Vagina (tissue), 2 donors: ENCODE data around the gene RMDN2. TPM values are rescaled to one million over a fixed set of nuclear protein-coding genes. Genes with fewer than 3 reads are reported as not detected.
"Not testable (repeated sequence)": the region's sequence is repeated elsewhere in the genome, so short reads cannot be mapped to it uniquely, and the experiment has no call there.

ENCODE experiments used
- DNase-seq, 2 donors: peaks; one replicate each; pipeline ENCODE4 v3.0.0-alpha.2; 2017; ENCODE audit errors: extremely low spot score in 2 of 2
- H3K27ac ChIP-seq: fragments of 200-600 bp; sonication (generic); one replicate; pipeline ENCODE4 v1.5.1; 2019
- H3K27me3 ChIP-seq: fragments of 200-600 bp; sonication (generic); one replicate; pipeline ENCODE4 v1.5.1; 2019
- H3K36me3 ChIP-seq, 2 donors: fragments of 200-600 bp; sonication (generic); one replicate each; pipeline ENCODE4 v1.5.1; 2017 to 2019
- H3K4me1 ChIP-seq: fragments of 200-600 bp; sonication (generic); one replicate; pipeline ENCODE4 v1.5.1; 2019
- H3K4me3 ChIP-seq, 2 donors: fragments of 200-600 bp; sonication (generic); 1 replicate in 1 of 2; 2 replicates in 1 of 2; pipeline ENCODE4 v1.5.1; 2016 to 2019
- H3K9me3 ChIP-seq: fragments of 200-600 bp; sonication (generic); one replicate; pipeline ENCODE4 v1.5.1; 2019
- POLR2A ChIP-seq, 2 donors: fragments of 450-650 bp; IDR thresholded peaks; one replicate each; pipeline ENCODE4 v1.6.1; 2017; ENCODE audit warnings: antibody characterized with exemption in 2 of 2, mild to moderate bottlenecking in 2 of 2, moderate library complexity in 2 of 2
- POLR2AphosphoS5 ChIP-seq, 2 donors: sonication (generic); formaldehyde crosslinking; IDR thresholded peaks; one replicate each; pipeline ENCODE4 v1.9.0; 2017; ENCODE audit warnings: antibody characterized with exemption in 2 of 2, mild to moderate bottlenecking in 2 of 2, low read depth in 1 of 2; ENCODE audit not compliant: insufficient read depth in 1 of 2
- intact Hi-C: fragments of 100-400 bp; cut with DNase I; formaldehyde crosslinking; loops from one replicate; pipeline ENCODE4 v1.15.1; 2023
- total RNA-seq: library from RNA; depleted of rRNA; stranded (reverse); fragments of >200 nt; gene quantifications from one replicate; pipeline ENCODE4 v1.2.3, GENCODE V29; 2016
- TF ChIP-seq, protein P1 (sequence below), 3 experiments: fragments of 450-650 bp in 2 of 3; fragments of 200-600 bp in 1 of 3; sonication (generic) in 1 of 3; IDR thresholded peaks; one replicate each; pipeline ENCODE4 v1.5.1; 2017 to 2019; ENCODE audit warnings: antibody characterized with exemption in 3 of 3, mild to moderate bottlenecking in 2 of 3, moderate library complexity in 2 of 3

The RMDN2 gene
- total RNA-seq, 1 donor from 2014 or later = 5.9 TPM

DNA sequence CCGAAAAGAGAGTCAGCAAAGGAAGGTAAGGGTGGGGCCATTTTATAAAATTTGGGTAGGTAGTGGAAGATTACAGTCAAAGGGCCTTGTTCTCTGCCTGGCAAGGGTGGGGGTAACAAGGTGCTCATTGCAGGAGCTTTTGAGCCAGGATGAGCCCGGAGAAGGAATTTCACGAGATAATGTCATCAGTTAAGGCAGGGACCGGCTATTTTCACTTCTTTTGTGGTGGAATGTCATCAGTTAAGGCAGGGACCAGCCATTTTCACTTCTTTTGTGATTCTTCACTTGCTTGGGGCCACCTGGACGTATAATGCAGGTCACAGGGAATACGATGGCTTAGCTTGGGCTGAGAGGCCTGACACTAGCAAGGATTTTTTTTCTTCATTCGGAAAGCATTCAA is 92.7 kb downstream of the RMDN2 start:
- no peaks in the 10 kb centered on the region for H3K36me3 ChIP-seq
- no peak overlapping the region for H3K4me3 ChIP-seq
- H3K27ac ChIP-seq = no peak overlapping the region
- H3K4me1 ChIP-seq = peaks cover 5% of the 10 kb centered on the region
- DNase-seq = no peak
- TF ChIP-seq, protein P1, sequence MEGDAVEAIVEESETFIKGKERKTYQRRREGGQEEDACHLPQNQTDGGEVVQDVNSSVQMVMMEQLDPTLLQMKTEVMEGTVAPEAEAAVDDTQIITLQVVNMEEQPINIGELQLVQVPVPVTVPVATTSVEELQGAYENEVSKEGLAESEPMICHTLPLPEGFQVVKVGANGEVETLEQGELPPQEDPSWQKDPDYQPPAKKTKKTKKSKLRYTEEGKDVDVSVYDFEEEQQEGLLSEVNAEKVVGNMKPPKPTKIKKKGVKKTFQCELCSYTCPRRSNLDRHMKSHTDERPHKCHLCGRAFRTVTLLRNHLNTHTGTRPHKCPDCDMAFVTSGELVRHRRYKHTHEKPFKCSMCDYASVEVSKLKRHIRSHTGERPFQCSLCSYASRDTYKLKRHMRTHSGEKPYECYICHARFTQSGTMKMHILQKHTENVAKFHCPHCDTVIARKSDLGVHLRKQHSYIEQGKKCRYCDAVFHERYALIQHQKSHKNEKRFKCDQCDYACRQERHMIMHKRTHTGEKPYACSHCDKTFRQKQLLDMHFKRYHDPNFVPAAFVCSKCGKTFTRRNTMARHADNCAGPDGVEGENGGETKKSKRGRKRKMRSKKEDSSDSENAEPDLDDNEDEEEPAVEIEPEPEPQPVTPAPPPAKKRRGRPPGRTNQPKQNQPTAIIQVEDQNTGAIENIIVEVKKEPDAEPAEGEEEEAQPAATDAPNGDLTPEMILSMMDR (IDR thresholded peaks at IDR 0.05) = no peak
- TF ChIP-seq POLR2AphosphoS5 (IDR thresholded peaks at IDR 0.05; ENCODE audit: insufficient read depth in 1 of 2, low read depth in 1 of 2) (no peak), POLR2A (IDR thresholded peaks at IDR 0.05) (no peak)
- intact Hi-C loops = loop anchor here (2.0 kb wide), 1 partner anchor 35 kb away; no protein-coding TSS in a partner anchor
- H3K9me3 ChIP-seq = no peaks in the 10 kb centered on the region
- no peaks in the 10 kb centered on the region for H3K27me3 ChIP-seq

DNA sequence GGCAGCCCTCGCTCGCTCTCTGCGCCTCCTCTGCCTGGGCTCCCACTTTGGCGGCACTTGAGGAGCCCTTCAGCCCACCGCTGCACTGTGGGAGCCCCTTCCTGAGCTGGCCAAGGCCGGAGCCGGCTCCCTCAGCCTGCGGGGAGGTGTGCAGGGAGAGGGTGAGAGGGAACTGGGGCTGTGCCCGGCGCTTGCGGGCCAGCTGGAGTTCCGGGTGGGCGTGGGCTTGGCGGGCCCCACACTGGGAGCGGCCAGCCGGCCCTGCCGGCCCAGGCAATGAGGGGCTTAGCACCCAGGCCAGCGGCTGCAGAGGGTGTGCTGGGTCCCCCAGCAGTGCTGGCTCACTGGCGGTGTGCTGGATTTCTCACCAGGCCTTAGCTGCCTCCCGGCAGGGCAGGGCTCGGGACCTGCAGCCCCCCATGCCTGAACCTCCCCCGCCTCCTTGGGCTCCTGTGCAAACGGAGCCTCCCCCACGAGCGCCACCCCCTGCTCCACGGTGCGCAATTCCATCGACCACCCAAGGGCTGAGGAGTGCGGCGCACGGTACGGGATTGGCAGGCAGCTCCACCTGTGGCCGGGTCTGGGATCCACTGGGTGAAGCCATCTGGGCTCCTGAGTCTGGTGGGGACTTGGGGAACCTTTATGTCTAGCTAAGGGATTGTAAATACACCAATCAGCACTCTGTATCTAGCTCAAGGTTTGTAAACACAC is 95.4 kb downstream of the RMDN2 start:
- H3K27ac ChIP-seq, H3K4me3 ChIP-seq, DNase-seq, H3K9me3 ChIP-seq, H3K27me3 ChIP-seq, intact Hi-C loops, H3K36me3 ChIP-seq, H3K4me1 ChIP-seq: not testable (repeated sequence)

- intact Hi-C loops = no loop called here
- no peaks in the 10 kb centered on the region for H3K4me1 ChIP-seq
- H3K9me3 ChIP-seq = no peaks in the 10 kb centered on the region
- H3K36me3 ChIP-seq = no peaks in the 10 kb centered on the region
- TF ChIP-seq POLR2AphosphoS5 (IDR thresholded peaks at IDR 0.05; ENCODE audit: insufficient read depth in 1 of 2, low read depth in 1 of 2) (no peak), POLR2A (IDR thresholded peaks at IDR 0.05) (no peak)
- TF ChIP-seq, protein P1 (IDR thresholded peaks at IDR 0.05) = no peak
- H3K27ac ChIP-seq = no peak overlapping the region
- no peak overlapping the region for H3K4me3 ChIP-seq
- H3K27me3 ChIP-seq = no peaks in the 10 kb centered on the region
- no peak for DNase-seq
Observed at GRCh38 chr2:38021589-38021988, 96.5 kb downstream of the RMDN2 start.

- Histone ChIP-seq H3K27ac (no peak overlapping the region), H3K9me3 (no peaks in the 10 kb centered on the region), H3K36me3 (no peaks in the 10 kb centered on the region), H3K27me3 (no peaks in the 10 kb centered on the region), H3K4me1 (no peaks in the 10 kb centered on the region), H3K4me3 (no peak overlapping the region)
- intact Hi-C loops = no loop called here
- no peak for DNase-seq
- TF ChIP-seq, protein P1 (IDR thresholded peaks at IDR 0.05) = no peak
- TF ChIP-seq POLR2AphosphoS5 (IDR thresholded peaks at IDR 0.05; ENCODE audit: insufficient read depth in 1 of 2, low read depth in 1 of 2) (no peak), POLR2A (IDR thresholded peaks at IDR 0.05) (no peak)
Observed at GRCh38 chr2:38026846-38027245, 101.8 kb downstream of the RMDN2 start.

GRCh38 chr2:38028829-38029228 is 103.7 kb downstream of the RMDN2 start:
- H3K27me3 ChIP-seq = no peaks in the 10 kb centered on the region

More at GRCh38 chr2:38028829-38029228, 103.7 kb downstream of the RMDN2 start:
- intact Hi-C loops = no loop called here
- H3K4me1 ChIP-seq = no peaks in the 10 kb centered on the region
- no peak overlapping the region for H3K4me3 ChIP-seq
- no peak overlapping the region for H3K27ac ChIP-seq
- H3K36me3 ChIP-seq = no peaks in the 10 kb centered on the region
- TF ChIP-seq POLR2AphosphoS5 (IDR thresholded peaks at IDR 0.05; ENCODE audit: insufficient read depth in 1 of 2, low read depth in 1 of 2) (no peak), POLR2A (IDR thresholded peaks at IDR 0.05) (no peak)
- TF ChIP-seq, protein P1 (IDR thresholded peaks at IDR 0.05) = no peak
- DNase-seq = no peak
- no peaks in the 10 kb centered on the region for H3K9me3 ChIP-seq
